ENCODE data around the gene PRKCI. TPM values are rescaled to one million over a fixed set of nuclear protein-coding genes. Genes with fewer than 3 reads are reported as not detected.
A peak's percentile ranks its signal among the peaks of the same experiment; 100 is the strongest.

The PRKCI gene
- polyA plus RNA-seq, 2 of the 4 experiments (the other 2 are of a cell fraction), result 19.2 to 52.6 TPM

- H3K4me1 ChIP-seq, result peaks cover 35% of the 10 kb centered on the region
- ChIA-PET CTCF (interaction anchor here (0.8 to 2.1 kb wide), 4 partner anchors 14 to 45 kb away, joined by 3 to 4 read pairs (median 4); no protein-coding TSS in a partner anchor), POLR2A (interaction anchor here (0.5 to 2.0 kb wide), 6 partner anchors 10 to 133 kb away, joined by 3 to 11 read pairs (median 4); partner anchors contain the start of gene PHC3)
- H3K4me2 ChIP-seq, result peak overlapping the region; percentile 74
- H3K4me3 ChIP-seq, result peak overlapping the region; percentile 82
- WGBS (ENCODE audit: missing lambda C conversion rate), result 2% methylated on average over 19 of the region's 42 CpGs
- ATAC-seq (peak; percentile 63 to 71), FAIRE-seq (no peak), DNase-seq (ENCODE audit: low read depth in 1 of 2, low spot score in 1 of 2) (peak; percentile 41 to 69)
- no peak for TF ChIP-seq BCL3 (IDR thresholded peaks at IDR 0.05)
- TF ChIP-seq CHD2 (IDR thresholded peaks at IDR 0.05; ENCODE audit: low read length, partially characterized antibody), result no peak
- 0 out of 5 replicates have a peak, but pooled peaks of 1 of the 2 experiments have one; percentile 1 for TF ChIP-seq JUN (IDR thresholded peaks at IDR 0.05)
- no peak for TF ChIP-seq RCOR1 (IDR thresholded peaks at IDR 0.05; ENCODE audit: low read depth, low read length)
- no peak for TF ChIP-seq RAD21 (conservative IDR thresholded peaks at IDR 0.05 in 1 of 2, IDR thresholded peaks at IDR 0.05 in 1 of 2)
- TF ChIP-seq NR3C1 (IDR thresholded peaks at IDR 0.05), result no peak
- TF ChIP-seq SMC3 (IDR thresholded peaks at IDR 0.05), result 0 out of 3 replicates have a peak, but pooled peaks have one; percentile 8
- TF ChIP-seq ESRRA (IDR thresholded peaks at IDR 0.05; ENCODE audit: borderline replicate concordance, low read length), result no peak
- TF ChIP-seq, protein P1, sequence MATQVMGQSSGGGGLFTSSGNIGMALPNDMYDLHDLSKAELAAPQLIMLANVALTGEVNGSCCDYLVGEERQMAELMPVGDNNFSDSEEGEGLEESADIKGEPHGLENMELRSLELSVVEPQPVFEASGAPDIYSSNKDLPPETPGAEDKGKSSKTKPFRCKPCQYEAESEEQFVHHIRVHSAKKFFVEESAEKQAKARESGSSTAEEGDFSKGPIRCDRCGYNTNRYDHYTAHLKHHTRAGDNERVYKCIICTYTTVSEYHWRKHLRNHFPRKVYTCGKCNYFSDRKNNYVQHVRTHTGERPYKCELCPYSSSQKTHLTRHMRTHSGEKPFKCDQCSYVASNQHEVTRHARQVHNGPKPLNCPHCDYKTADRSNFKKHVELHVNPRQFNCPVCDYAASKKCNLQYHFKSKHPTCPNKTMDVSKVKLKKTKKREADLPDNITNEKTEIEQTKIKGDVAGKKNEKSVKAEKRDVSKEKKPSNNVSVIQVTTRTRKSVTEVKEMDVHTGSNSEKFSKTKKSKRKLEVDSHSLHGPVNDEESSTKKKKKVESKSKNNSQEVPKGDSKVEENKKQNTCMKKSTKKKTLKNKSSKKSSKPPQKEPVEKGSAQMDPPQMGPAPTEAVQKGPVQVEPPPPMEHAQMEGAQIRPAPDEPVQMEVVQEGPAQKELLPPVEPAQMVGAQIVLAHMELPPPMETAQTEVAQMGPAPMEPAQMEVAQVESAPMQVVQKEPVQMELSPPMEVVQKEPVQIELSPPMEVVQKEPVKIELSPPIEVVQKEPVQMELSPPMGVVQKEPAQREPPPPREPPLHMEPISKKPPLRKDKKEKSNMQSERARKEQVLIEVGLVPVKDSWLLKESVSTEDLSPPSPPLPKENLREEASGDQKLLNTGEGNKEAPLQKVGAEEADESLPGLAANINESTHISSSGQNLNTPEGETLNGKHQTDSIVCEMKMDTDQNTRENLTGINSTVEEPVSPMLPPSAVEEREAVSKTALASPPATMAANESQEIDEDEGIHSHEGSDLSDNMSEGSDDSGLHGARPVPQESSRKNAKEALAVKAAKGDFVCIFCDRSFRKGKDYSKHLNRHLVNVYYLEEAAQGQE (IDR thresholded peaks at IDR 0.05), result no peak
- no peak for TF ChIP-seq NFE2L2 (conservative IDR thresholded peaks at IDR 0.05; ENCODE audit: low read length)
- no peak for TF ChIP-seq KDM5A (IDR thresholded peaks at IDR 0.05)
- TF ChIP-seq HDAC2 (IDR thresholded peaks at IDR 0.05), result no peak
- no peak for TF ChIP-seq ZFP36 (IDR thresholded peaks at IDR 0.05; ENCODE audit: borderline replicate concordance, partially characterized antibody)
- peak; percentile 28 for TF ChIP-seq PHF8 (IDR thresholded peaks at IDR 0.05; ENCODE audit: borderline replicate concordance, low read depth)
- no peak for TF ChIP-seq HOXB13 (CRISPR knock-in tag; IDR thresholded peaks at IDR 0.05; ENCODE audit: low read depth)
- no peak for TF ChIP-seq HOXB5 (CRISPR knock-in tag; IDR thresholded peaks at IDR 0.05)
- no peak for TF ChIP-seq MAFK (IDR thresholded peaks at IDR 0.05; ENCODE audit: partially characterized antibody)
- TF ChIP-seq JUNB (IDR thresholded peaks at IDR 0.05), result no peak
- TF ChIP-seq GATA3 (IDR thresholded peaks at IDR 0.05; ENCODE audit: borderline replicate concordance), result no peak
- no peak for TF ChIP-seq NPAS2 (CRISPR knock-in tag; IDR thresholded peaks at IDR 0.05; ENCODE audit: borderline replicate concordance)
- H3K9me3 ChIP-seq, result no peaks in the 10 kb centered on the region
- peak overlapping the region; percentile 97 to 98 for H3K27ac ChIP-seq
Observed at GRCh38 chr3:170222647-170223541, 670 bp downstream of the PRKCI start.

GRCh38 chr3:170225166-170225565, 2.9 kb downstream of the PRKCI start:
- POLR2A ChIA-PET, result no interaction called here
- ATAC-seq (no peak), FAIRE-seq (no peak), DNase-seq (ENCODE audit: low read depth in 1 of 2, low spot score in 1 of 2) (no peak)
- TF ChIP-seq ZFP36 (IDR thresholded peaks at IDR 0.05; ENCODE audit: borderline replicate concordance, partially characterized antibody) (no peak), HOXB13 (CRISPR knock-in tag; IDR thresholded peaks at IDR 0.05; ENCODE audit: low read depth) (no peak), BHLHE40 (IDR thresholded peaks at IDR 0.05; ENCODE audit: low read depth, low read length) (no peak), FOSB (CRISPR knock-in tag; IDR thresholded peaks at IDR 0.05) (no peak), SREBF2 (IDR thresholded peaks at IDR 0.05) (no peak), EP300 (IDR thresholded peaks at IDR 0.05) (no peak), NPAS2 (CRISPR knock-in tag; IDR thresholded peaks at IDR 0.05; ENCODE audit: borderline replicate concordance) (no peak), CBX8 (IDR thresholded peaks at IDR 0.05) (no peak), ZC3H11A (IDR thresholded peaks at IDR 0.05) (no peak), MYC (IDR thresholded peaks at IDR 0.05; ENCODE audit: borderline replicate concordance, low read length) (no peak), ZSCAN20 (CRISPR knock-in tag; IDR thresholded peaks at IDR 0.05) (no peak)
- Histone ChIP-seq H3K27ac (no peak overlapping the region), H3K4me2 (no peak overlapping the region), H3K4me3 (no peak overlapping the region), H3K4me1 (peaks cover 45% of the 10 kb centered on the region), H3K9me3 (no peaks in the 10 kb centered on the region)
- WGBS (ENCODE audit: missing lambda C conversion rate), result 57% methylated on average over 1 of the region's 1 CpG
- CTCF ChIA-PET, result interaction anchor here (0.5 to 2.2 kb wide), 4 partner anchors 9 to 482 kb away, joined by 3 to 7 read pairs (median 3); no protein-coding TSS in a partner anchor

Data from A549 (cell line).